K562 (cell line): Measurements from ENCODE around the gene NR0B2. TPM values are rescaled to one million over a fixed set of nuclear protein-coding genes. Genes with fewer than 3 reads are reported as not detected.
A peak's percentile ranks its signal among the peaks of the same experiment; 100 is the strongest.

Experiments used
- ARID4B ChIP-seq: sonication (generic); formaldehyde crosslinking; IDR thresholded peaks from 2 replicates; pipeline ENCODE4 v1.8.0; 2022; ENCODE audit warnings: mild to moderate bottlenecking, missing genetic modification reagents
- BRF2 ChIP-seq: IDR thresholded peaks from 3 replicates; pipeline ENCODE4 v1.6.1; 2011; ENCODE audit warnings: borderline replicate concordance, mild to moderate bottlenecking; ENCODE audit not compliant: insufficient read length, insufficient read depth
- FOXJ2 ChIP-seq: fragments of 200-800 bp; sonication (Bioruptor generic); IDR thresholded peaks from 2 replicates; pipeline ENCODE4 v1.6.1; 2016; ENCODE audit warnings: missing genetic modification characterization, missing compliant biosample characterization
- KDM2B ChIP-seq: fragments of 250-450 bp; sonication (Bioruptor Pico); IDR thresholded peaks from 2 replicates; pipeline ENCODE4 v1.8.0; 2021; ENCODE audit warnings: mild to moderate bottlenecking, moderate library complexity
- L3MBTL2 ChIP-seq: fragments of 450-650 bp; IDR thresholded peaks from 2 replicates; pipeline ENCODE4 v1.6.1; 2016; ENCODE audit warnings: mild to moderate bottlenecking, moderate library complexity
- MTA2 ChIP-seq: fragments of 450-650 bp; IDR thresholded peaks from 2 replicates; pipeline ENCODE4 v1.6.1; 2016; ENCODE audit warnings: low read depth
- NUFIP1 ChIP-seq: fragments of 450-650 bp; IDR thresholded peaks from 2 replicates; pipeline ENCODE4 v1.6.1; 2018; ENCODE audit not compliant: partially characterized antibody
- PTBP1 ChIP-seq: fragments of 200-400 bp; formaldehyde crosslinking; IDR thresholded peaks from 2 replicates; pipeline ENCODE4 v1.6.1; 2017; ENCODE audit warnings: low read depth, low read length
- RBM14 ChIP-seq: fragments of 200-400 bp; formaldehyde crosslinking; IDR thresholded peaks from 2 replicates; pipeline ENCODE4 v1.6.1; 2018; ENCODE audit warnings: low read depth, mild to moderate bottlenecking, low read length, moderate library complexity, borderline replicate concordance; ENCODE audit not compliant: insufficient read depth
- RBM34 ChIP-seq: fragments of 200-400 bp; formaldehyde crosslinking; IDR thresholded peaks from 2 replicates; pipeline ENCODE4 v1.6.1; 2018; ENCODE audit warnings: low read length, borderline replicate concordance; ENCODE audit not compliant: insufficient read depth
- RFX7 ChIP-seq: fragments of 250-450 bp; sonication (Bioruptor Pico); IDR thresholded peaks from 2 replicates; pipeline ENCODE4 v1.5.1; 2021; ENCODE audit warnings: mild to moderate bottlenecking
- SIX5 ChIP-seq, 2 experiments: IDR thresholded peaks; 2 replicates each; pipeline ENCODE4 v1.6.1; 2011; ENCODE audit warnings: low read length in 2 of 2, borderline replicate concordance in 1 of 2, low read depth in 1 of 2, mild to moderate bottlenecking in 1 of 2, moderate library complexity in 1 of 2; ENCODE audit not compliant: insufficient read depth in 1 of 2
- SP2 ChIP-seq: IDR thresholded peaks from 2 replicates; pipeline ENCODE4 v1.6.1; 2011; ENCODE audit warnings: mild to moderate bottlenecking, low read depth, low read length, moderate library complexity; ENCODE audit not compliant: poor library complexity, severe bottlenecking; ENCODE audit errors: extremely low read depth
- ZNF584 ChIP-seq: fragments of 200-800 bp; sonication (Bioruptor generic); IDR thresholded peaks from 2 replicates; pipeline ENCODE4 v1.6.1; 2016; ENCODE audit warnings: low read depth, mild to moderate bottlenecking, missing genetic modification characterization, missing compliant biosample characterization
- ZNF589 ChIP-seq: fragments of 200-800 bp; sonication (Bioruptor generic); IDR thresholded peaks from 2 replicates; pipeline ENCODE4 v1.6.1; 2016; ENCODE audit warnings: low read depth, missing genetic modification characterization, missing compliant biosample characterization
- polyA plus RNA-seq, 8 experiments: library from polyadenylated mRNA; depleted of rRNA in 4 of 8; stranded (reverse) in 5 of 8; unstranded in 3 of 8; fragments of >200 nt; fragmentation: Nextera tagmentation in 2 of 8; fragmentation: Illumina TruSeq in 1 of 8; extraction: Ambion mirVana in 2 of 8; extraction: Trizol in 1 of 8; gene quantifications; 2 replicates each; pipeline versions ENCODE4 v1.2.1 to v1.2.3, GENCODE V29; 2011 to 2014; ENCODE audit warnings: inconsistent platforms in 1 of 8, missing spikeins in 1 of 8
- total RNA-seq, 7 experiments: library from RNA; depleted of rRNA in 6 of 7; stranded (reverse); fragments of >200 nt in 6 of 7; fragmentation: Illumina TruSeq in 2 of 7; extraction: Trizol in 2 of 7; gene quantifications; 2 replicates each; pipeline versions ENCODE4 v1.2.1 to v1.2.3, GENCODE V29; 2011 to 2021; ENCODE audit warnings: low replicate concordance in 1 of 7
- TF ChIP-seq, protein P1 (sequence below): fragments of 250-450 bp; sonication (Bioruptor Pico); IDR thresholded peaks from 2 replicates; pipeline ENCODE4 v1.4.0; 2020; ENCODE audit warnings: mild to moderate bottlenecking, moderate library complexity

NR0B2 gene
- total and polyA plus RNA-seq, 9 of the 15 experiments (the other 6 are each of a cell fraction or from before 2014, with no cell fraction given), result not detected

- TF ChIP-seq ARID4B (CRISPR knock-in tag) (peak; percentile 97), FOXJ2 (peak; percentile 66; the same call in 1 of the 2 replicates), BRF2 (no peak), RBM14 (no peak), NUFIP1 (no peak), ZNF589 (CRISPR knock-in tag) (no peak; the same call in 1 of the 2 replicates), RFX7 (no peak), KDM2B (CRISPR knock-in tag) (no peak), ZNF584 (CRISPR knock-in tag) (no peak; the same call in 1 of the 2 replicates), RBM34 (no peak), L3MBTL2 (peak; percentile 84), PTBP1 (peak; percentile 90), MTA2 (no peak), SIX5 (IDR thresholded peaks at IDR 0.05; ENCODE audit: borderline replicate concordance in 1 of 2, insufficient read depth in 1 of 2, low read depth in 1 of 2, low read length in 2 of 2) (no peak), SP2 (peak; percentile 44)
- TF ChIP-seq, protein P1, sequence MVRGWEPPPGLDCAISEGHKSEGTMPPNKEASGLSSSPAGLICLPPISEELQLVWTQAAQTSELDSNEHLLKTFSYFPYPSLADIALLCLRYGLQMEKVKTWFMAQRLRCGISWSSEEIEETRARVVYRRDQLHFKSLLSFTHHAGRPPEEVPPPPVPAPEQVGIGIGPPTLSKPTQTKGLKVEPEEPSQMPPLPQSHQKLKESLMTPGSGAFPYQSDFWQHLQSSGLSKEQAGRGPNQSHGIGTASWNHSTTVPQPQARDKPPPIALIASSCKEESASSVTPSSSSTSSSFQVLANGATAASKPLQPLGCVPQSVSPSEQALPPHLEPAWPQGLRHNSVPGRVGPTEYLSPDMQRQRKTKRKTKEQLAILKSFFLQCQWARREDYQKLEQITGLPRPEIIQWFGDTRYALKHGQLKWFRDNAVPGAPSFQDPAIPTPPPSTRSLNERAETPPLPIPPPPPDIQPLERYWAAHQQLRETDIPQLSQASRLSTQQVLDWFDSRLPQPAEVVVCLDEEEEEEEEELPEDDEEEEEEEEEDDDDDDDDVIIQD (CRISPR knock-in tag), result no peak; the same call in 1 of the 2 replicates
Measured at GRCh38 chr1:26889551-26890466, 24.0 kb downstream of the NR0B2 start, which contains the start of gene GPN2 (continued).
